Lower leg skin (tissue), 3 donors: ENCODE results near the gene CGB7.

ENCODE experiments used
- POLR2A ChIP-seq, 2 donors: fragments of 450-650 bp; IDR thresholded peaks; one replicate each; pipeline ENCODE4 v1.6.1; 2016 to 2017; ENCODE audit warnings: antibody characterized with exemption in 2 of 2, mild to moderate bottlenecking in 1 of 2, moderate library complexity in 1 of 2
- TF ChIP-seq, protein P1 (sequence below), 3 donors: fragments of 450-650 bp; IDR thresholded peaks; one replicate each; pipeline ENCODE4 v1.5.1; 2016; ENCODE audit warnings: antibody characterized with exemption in 3 of 3, mild to moderate bottlenecking in 3 of 3, moderate library complexity in 2 of 3

DNA sequence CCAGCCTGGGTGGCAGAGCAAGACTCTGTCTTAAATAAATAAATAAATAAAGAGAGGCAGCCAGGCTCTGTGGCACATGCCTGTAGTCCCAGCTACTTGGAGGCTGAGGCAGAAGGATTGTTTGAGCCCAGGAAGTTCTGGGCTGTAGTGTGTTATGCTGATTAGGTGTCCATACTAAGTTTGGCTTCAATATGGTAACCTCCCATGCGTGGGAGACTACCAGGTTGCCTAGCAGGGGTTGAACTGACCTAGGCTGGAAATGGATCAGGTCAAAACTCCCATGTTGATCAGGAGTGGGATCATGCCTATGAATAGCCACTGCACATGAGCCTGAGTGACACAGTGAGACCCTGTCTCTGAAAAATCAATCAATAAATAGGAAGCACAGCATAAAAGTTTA, 23.7 kb upstream of the CGB7 start:
- TF ChIP-seq, protein P1, sequence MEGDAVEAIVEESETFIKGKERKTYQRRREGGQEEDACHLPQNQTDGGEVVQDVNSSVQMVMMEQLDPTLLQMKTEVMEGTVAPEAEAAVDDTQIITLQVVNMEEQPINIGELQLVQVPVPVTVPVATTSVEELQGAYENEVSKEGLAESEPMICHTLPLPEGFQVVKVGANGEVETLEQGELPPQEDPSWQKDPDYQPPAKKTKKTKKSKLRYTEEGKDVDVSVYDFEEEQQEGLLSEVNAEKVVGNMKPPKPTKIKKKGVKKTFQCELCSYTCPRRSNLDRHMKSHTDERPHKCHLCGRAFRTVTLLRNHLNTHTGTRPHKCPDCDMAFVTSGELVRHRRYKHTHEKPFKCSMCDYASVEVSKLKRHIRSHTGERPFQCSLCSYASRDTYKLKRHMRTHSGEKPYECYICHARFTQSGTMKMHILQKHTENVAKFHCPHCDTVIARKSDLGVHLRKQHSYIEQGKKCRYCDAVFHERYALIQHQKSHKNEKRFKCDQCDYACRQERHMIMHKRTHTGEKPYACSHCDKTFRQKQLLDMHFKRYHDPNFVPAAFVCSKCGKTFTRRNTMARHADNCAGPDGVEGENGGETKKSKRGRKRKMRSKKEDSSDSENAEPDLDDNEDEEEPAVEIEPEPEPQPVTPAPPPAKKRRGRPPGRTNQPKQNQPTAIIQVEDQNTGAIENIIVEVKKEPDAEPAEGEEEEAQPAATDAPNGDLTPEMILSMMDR (IDR thresholded peaks at IDR 0.05), result no peak
- TF ChIP-seq POLR2A (IDR thresholded peaks at IDR 0.05), result no peak
